ENCODE data around the gene PDE6B. TPM values are rescaled to one million over a fixed set of nuclear protein-coding genes. Genes with fewer than 3 reads are reported as not detected.

The PDE6B gene
- total RNA-seq, 2 experiments from 2014 or later: 11.4 to 13.9 TPM

- H3K36me3 Mint-ChIP-seq (ENCODE audit: low read depth): no peaks in the 10 kb centered on the region
- intact Hi-C loops (cut with micrococcal nuclease): no loop called here
- peaks cover 7% of the 10 kb centered on the region for H3K27me3 Mint-ChIP-seq
- H3K27ac Mint-ChIP-seq: no peak overlapping the region
- TF ChIP-seq CTCF (IDR thresholded peaks at IDR 0.05): no peak
- CTCF ChIA-PET: no interaction called here
- peaks cover 2% of the 10 kb centered on the region for H3K9me3 Mint-ChIP-seq
- DNase-seq (no peak), ATAC-seq (no peak)
- no peaks in the 10 kb centered on the region for H3K4me1 Mint-ChIP-seq (ENCODE audit: low read depth)
- POLR2A ChIA-PET: no interaction called here
- no peak overlapping the region for H3K4me3 Mint-ChIP-seq
Observed at GRCh38 chr4:625631-626161, 323 bp downstream of the PDE6B start.

- Mint-ChIP-seq H3K4me1 (ENCODE audit: low read depth) (no peaks in the 10 kb centered on the region), H3K9me3 (peaks cover 4% of the 10 kb centered on the region), H3K36me3 (ENCODE audit: low read depth) (no peaks in the 10 kb centered on the region), H3K27ac (no peak overlapping the region), H3K27me3 (peaks cover 7% of the 10 kb centered on the region), H3K4me3 (no peak overlapping the region)
- no peak for DNase-seq
- POLR2A ChIA-PET: no interaction called here
- intact Hi-C loops (cut with micrococcal nuclease): no loop called here
- CTCF ChIA-PET: no interaction called here
- no peak for TF ChIP-seq CTCF (IDR thresholded peaks at IDR 0.05)
- no peak for ATAC-seq
Observed at GRCh38 chr4:626201-627091, 1.1 kb downstream of the PDE6B start.

GRCh38 chr4:627347-628125 lies 2.2 kb downstream of the PDE6B start:
- Mint-ChIP-seq H3K27ac (no peak overlapping the region), H3K4me3 (no peak overlapping the region), H3K4me1 (ENCODE audit: low read depth) (no peaks in the 10 kb centered on the region), H3K27me3 (peaks cover 5% of the 10 kb centered on the region), H3K36me3 (ENCODE audit: low read depth) (no peaks in the 10 kb centered on the region), H3K9me3 (peaks cover 5% of the 10 kb centered on the region)
- intact Hi-C loops (cut with micrococcal nuclease): no loop called here
- DNase-seq (no peak), ATAC-seq (no peak)
- TF ChIP-seq CTCF (IDR thresholded peaks at IDR 0.05): no peak
- ChIA-PET POLR2A (no interaction called here), CTCF (no interaction called here)

- no peak for DNase-seq
- intact Hi-C loops (cut with micrococcal nuclease): no loop called here
- TF ChIP-seq CTCF (IDR thresholded peaks at IDR 0.05): no peak
- ATAC-seq: no peak
- ChIA-PET CTCF (no interaction called here), POLR2A (no interaction called here)
- Mint-ChIP-seq H3K27ac (no peak overlapping the region), H3K4me3 (no peak overlapping the region), H3K36me3 (ENCODE audit: low read depth) (no peaks in the 10 kb centered on the region), H3K27me3 (peaks cover 5% of the 10 kb centered on the region), H3K4me1 (ENCODE audit: low read depth) (no peaks in the 10 kb centered on the region), H3K9me3 (peaks cover 5% of the 10 kb centered on the region)
Observed at GRCh38 chr4:628311-628741, 3.0 kb downstream of the PDE6B start.
